ENCODE data around the gene NETO2. TPM values are rescaled to one million over a fixed set of nuclear protein-coding genes. Genes with fewer than 3 reads are reported as not detected.

NETO2 gene
- total and polyA plus RNA-seq, 2 donors (not counting 3 experiments of a cell fraction or from before 2014, with no cell fraction given) = 18.4 to 24.8 TPM

DNA sequence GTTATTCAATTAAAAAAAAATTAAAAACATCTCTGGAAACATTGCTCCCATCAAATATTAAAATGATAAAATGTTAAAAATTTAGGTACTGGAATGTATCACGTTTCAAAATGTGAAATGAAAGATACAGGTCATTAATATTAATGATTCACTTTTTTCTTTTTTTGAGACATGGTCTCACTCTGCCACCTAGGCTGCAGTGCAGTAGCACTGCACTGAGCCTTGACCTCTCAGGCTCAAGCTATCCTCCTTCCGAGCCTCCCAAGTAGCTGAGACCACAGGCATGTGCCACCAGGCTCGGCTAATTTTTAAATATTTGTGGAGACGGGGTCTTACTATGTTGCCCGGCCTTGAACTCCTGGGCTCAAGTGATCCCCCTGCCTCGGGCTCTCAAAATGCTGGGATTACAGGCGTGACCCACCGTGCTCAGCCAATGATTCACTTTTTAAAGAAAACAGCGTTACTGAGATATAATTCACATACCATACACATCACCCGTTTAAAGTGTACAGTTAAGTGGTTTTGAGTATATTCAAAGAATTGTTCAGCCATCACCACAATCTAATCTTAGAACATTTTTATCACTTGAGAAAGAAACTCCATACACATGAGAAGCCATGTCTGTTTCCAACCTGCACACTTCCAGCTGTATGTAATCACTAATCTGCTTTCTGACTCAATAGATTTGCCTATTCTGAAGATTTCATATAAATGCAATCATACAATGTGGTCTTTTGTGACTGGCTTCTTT is 19.1 kb upstream of the NETO2 start:
- Histone ChIP-seq H3K27me3 (ENCODE audit: control insufficient read depth in 2 of 2, insufficient read depth in 2 of 2, low read length in 2 of 2) (no peaks in the 10 kb centered on the region), H3K4me1 (ENCODE audit: control insufficient read depth, extremely low read depth, insufficient read depth, low read length) (no peaks in the 10 kb centered on the region), H3K4me2 (ENCODE audit: insufficient read depth, low read length) (no peak overlapping the region), H3K36me3 (ENCODE audit: control insufficient read depth in 2 of 2, extremely low read depth in 1 of 2, insufficient read depth in 2 of 2, low read length in 2 of 2) (no peaks in the 10 kb centered on the region), H3K9ac (replicated peaks; ENCODE audit: extremely low read depth, insufficient read depth, low read length) (no peak overlapping the region), H3K4me3 (replicated peaks in 1 of 3; ENCODE audit: insufficient read depth in 1 of 3, low read depth in 1 of 3, low read length in 3 of 3) (no peak overlapping the region), H3K9me1 (replicated peaks; ENCODE audit: control insufficient read depth, extremely low read depth, insufficient read depth, low read length) (no peaks in the 10 kb centered on the region), H2AFZ (ENCODE audit: low read depth, low read length) (no peak overlapping the region), H3K27ac (ENCODE audit: insufficient read depth, low read depth, low read length) (no peak overlapping the region), H4K20me1 (replicated peaks; ENCODE audit: control insufficient read depth, extremely low read depth, insufficient read depth, low read length) (no peaks in the 10 kb centered on the region), H3K9me3 (replicated peaks; ENCODE audit: control insufficient read depth, insufficient read depth, low read length) (no peaks in the 10 kb centered on the region), H3K79me2 (ENCODE audit: control insufficient read depth, insufficient read depth, low read length) (no peaks in the 10 kb centered on the region)
- TF ChIP-seq JUN (IDR thresholded peaks at IDR 0.05; ENCODE audit: borderline replicate concordance, insufficient read depth, insufficient read length, low read depth) (no peak), GATA2 (IDR thresholded peaks at IDR 0.05; ENCODE audit: insufficient read depth, insufficient read length, low read depth, low read length) (no peak), FOS (IDR thresholded peaks at IDR 0.05; ENCODE audit: borderline replicate concordance, insufficient read depth, low read length) (no peak), EZH2 (IDR thresholded peaks at IDR 0.05; ENCODE audit: borderline replicate concordance, low read depth, low read length, severe bottlenecking) (no peak), MYC (IDR thresholded peaks at IDR 0.05; ENCODE audit: low read depth, low read length) (no peak), POLR2A (IDR thresholded peaks at IDR 0.05; ENCODE audit: low read depth, low read length) (no peak), POLR2AphosphoS5 (IDR thresholded peaks at IDR 0.05; ENCODE audit: insufficient read depth, low read depth, low read length) (no peak)
- TF ChIP-seq, protein P1, sequence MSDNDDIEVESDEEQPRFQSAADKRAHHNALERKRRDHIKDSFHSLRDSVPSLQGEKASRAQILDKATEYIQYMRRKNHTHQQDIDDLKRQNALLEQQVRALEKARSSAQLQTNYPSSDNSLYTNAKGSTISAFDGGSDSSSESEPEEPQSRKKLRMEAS (IDR thresholded peaks at IDR 0.05; ENCODE audit: insufficient read depth, insufficient read length) = no peak
- TF ChIP-seq, protein P2, sequence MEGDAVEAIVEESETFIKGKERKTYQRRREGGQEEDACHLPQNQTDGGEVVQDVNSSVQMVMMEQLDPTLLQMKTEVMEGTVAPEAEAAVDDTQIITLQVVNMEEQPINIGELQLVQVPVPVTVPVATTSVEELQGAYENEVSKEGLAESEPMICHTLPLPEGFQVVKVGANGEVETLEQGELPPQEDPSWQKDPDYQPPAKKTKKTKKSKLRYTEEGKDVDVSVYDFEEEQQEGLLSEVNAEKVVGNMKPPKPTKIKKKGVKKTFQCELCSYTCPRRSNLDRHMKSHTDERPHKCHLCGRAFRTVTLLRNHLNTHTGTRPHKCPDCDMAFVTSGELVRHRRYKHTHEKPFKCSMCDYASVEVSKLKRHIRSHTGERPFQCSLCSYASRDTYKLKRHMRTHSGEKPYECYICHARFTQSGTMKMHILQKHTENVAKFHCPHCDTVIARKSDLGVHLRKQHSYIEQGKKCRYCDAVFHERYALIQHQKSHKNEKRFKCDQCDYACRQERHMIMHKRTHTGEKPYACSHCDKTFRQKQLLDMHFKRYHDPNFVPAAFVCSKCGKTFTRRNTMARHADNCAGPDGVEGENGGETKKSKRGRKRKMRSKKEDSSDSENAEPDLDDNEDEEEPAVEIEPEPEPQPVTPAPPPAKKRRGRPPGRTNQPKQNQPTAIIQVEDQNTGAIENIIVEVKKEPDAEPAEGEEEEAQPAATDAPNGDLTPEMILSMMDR (IDR thresholded peaks at IDR 0.05; ENCODE audit: extremely low read depth in 1 of 2, insufficient read depth in 1 of 2, low read depth in 1 of 2, low read length in 2 of 2) = no peak
- intact Hi-C loops (cut with micrococcal nuclease) = no loop called here
- POLR2A ChIA-PET = interaction anchor here (0.6 kb wide), 1 partner anchor 935 kb away, joined by 3 read pairs; no protein-coding TSS in a partner anchor
- FAIRE-seq (no peak), DNase-seq (ENCODE audit: low read depth, low spot score) (no peak)
- CTCF ChIA-PET = no interaction called here
- dilution Hi-C loops (cut with MboI; ENCODE audit: extremely low pct_ligation_motif_present, low sequenced_read_pairs) = no loop called here
- no TSS peak for BruUV-seq (replicated peaks)

All from endothelial cell of umbilical vein (primary cell).